Glomerular visceral epithelial cell (primary cell): ENCODE measurements around the gene HINT2.

Experiments used
- DNase-seq: peaks from one replicate; pipeline ENCODE4 v3.0.0-alpha.2; 2016; ENCODE audit errors: extremely low spot score

HINT2 gene

GRCh38 chr9:35840881-35841644 is 26.2 kb upstream of the HINT2 start:
- no peak for DNase-seq

DNA sequence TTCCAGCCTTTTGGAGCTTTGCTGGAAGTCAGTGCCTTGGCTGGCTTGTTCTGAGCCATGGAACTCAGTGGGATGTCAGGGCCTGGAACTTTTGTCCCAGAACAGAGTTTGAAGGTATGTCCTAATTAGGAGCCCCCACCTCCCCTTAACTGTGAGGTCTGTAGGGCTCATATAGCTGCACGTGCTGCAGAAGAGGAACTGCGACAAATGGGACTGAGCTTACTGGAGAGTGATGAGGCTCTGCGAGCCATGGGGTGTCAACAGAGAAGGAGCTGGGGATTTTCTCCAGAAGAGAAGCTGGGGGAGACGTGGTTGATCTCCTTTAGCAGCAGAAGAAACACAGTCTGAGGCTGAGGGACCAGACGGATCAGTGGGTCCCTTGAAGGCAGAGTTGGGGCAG is 25.1 kb upstream of the HINT2 start:
- no peak for DNase-seq

DNA sequence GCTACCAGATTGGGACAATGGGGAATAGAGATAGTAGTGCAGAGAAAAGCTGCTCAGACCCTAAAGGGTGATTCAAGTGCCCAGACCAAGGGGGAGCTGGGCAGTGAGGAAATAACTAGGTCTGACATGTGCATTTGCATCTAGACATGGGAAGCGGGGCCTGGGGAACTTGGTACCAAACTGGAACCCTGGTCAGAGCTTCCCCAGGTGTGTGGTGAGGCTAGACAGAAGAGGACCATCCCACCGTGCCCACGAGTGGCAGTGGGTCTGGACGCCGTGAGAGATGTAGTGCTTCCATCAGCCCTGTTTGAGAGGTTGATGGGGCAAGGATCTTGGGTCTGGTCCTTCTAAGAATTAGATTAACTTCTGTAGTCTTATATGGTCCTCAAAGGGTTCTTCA is 21.8 kb upstream of the HINT2 start:
- DNase-seq = no peak

DNA sequence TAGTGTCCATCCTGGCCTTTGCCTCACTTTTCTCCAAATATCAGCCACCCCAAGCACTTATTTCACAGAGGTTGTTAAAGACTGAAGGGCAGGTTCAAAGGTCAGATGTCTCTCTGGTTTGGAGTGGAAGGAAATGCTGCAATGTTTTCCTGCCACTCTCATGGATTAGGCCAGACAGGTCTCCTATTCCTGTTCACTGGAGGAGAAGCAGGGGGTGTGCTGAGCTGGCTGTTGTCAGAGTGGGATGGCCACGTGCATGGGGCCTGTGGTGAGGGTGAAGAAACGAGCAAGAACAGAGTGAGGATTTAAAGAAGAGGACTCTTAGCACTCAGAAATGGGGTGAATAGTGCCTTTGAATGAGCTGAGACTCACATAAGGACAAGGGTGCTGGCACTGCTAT is 20.9 kb upstream of the HINT2 start:
- DNase-seq = no peak

GRCh38 chr9:35835216-35835632 is 20.4 kb upstream of the HINT2 start:
- DNase-seq = no peak

- DNase-seq = no peak
These were observed 19.7 kb upstream of the HINT2 start for GRCh38 chr9:35834260-35835215.

- no peak for DNase-seq
These were observed 18.0 kb upstream of the HINT2 start for GRCh38 chr9:35832814-35833213.

- DNase-seq = no peak
These were observed 16.2 kb upstream of the HINT2 start for GRCh38 chr9:35831040-35831439.

DNA sequence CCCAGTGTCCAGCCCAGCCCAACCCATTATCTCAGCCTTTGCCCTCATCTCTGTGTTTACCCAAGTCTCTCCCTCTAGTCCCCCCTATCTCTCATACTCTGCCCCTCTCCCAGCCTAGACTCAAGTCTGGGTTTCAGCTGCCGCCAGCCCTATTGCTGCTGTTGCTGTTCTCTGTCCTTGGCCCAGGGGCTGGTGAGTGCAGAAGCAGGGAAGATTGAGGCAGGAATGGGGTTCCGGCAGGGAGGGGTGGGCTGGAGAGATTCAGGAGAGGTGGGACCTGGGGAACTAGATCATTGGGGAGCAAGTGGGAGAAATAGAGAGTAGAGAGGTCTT is 14.9 kb upstream of the HINT2 start:
- no peak for DNase-seq

DNA sequence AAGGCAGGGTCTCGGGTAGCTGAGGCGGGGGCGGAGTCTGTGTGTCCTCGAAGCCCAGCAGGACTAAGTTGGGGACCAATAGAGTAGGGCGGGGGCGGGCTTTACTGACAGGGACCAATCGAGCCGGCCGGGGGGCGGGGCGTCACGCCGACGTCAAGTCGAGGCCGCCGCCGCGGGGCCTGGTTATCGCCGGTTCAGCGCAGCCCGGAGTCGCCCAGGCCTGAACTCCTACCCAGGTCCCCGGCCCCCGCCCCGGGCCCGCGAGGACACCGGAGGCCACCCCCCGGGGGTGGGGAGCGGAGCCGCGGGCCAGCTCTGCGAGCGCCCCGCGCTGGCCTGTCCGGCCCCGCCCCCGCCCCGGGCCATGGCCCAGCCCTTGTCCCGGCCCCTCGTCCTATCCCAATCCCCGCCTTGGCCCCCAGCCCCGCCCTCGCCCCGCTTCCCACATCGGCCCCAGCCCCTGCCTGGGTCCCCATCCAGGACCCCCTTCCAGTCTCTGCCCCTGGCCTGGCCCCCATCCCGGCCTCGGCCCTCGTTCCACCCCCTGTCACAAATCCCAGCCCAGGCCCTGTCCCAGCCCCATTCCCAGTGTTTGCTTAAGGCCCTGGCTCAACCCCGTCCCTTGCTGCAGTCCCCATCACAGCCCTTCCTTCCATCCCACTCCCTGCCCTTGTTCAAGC is 14.4 kb upstream of the HINT2 start, which contains the start of gene TMEM8B:
TSS of gene TMEM8B (plus strand) at position 145 of the 680 bp plus-strand sequence. CDS start at position 365, 220 bp downstream.
- peak; percentile 88 for DNase-seq

- no peak for DNase-seq
These were observed 13.9 kb upstream of the HINT2 start, which contains the start of gene FAM221B for GRCh38 chr9:35828716-35829083. TSS of gene FAM221B (minus strand) at chr9:35828732. CDS start at chr9:35826161, 2,571 bp downstream.

DNA sequence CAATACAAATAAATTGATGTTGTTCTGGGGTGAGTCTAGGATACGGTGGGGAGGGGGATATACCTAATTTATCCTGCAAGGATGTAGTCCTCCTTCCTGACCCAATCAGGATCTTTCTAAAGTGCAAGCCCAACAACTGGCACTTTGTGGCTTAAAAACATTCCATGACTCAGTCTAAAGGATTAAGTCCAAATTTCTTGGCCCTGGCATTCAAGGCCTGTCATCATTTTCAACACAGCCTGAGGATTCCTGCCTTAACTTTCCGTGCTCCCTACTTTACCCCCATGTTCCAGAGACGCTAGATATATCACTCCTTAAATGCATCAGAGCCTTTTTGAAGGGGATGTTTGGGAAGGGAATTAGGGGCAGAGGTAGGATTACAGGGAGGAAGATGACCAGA is 12.6 kb upstream of the HINT2 start:
- no peak for DNase-seq

DNA sequence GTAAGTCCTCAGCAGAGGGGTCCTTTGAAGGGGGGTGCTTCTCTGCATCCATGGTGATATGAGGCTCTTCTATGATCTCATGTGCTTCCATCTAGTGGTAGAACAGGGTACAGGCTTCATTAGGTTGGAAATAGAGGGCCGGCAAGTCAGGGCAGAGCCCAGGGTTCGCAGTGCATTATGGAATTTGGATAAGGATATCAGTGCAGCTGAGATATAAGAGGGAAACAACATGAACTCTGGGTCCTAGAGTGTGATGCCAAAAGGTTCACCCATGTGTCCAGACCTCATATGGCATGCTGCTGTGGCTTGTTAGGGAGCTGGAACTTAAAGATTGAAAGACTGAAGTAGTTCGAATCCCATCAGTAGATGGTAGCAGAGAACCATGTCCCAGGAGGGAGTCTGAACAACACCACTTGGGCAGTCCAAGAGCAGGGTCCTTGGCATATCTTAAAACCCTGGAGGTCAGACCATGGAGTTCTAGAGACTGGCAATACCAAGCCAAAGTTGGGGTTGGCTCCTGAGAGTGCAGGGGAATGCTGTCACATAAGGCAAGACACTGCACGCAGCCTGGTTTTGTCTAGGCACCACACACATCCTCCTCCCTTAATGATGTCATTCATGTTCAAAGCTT is 11.3 kb upstream of the HINT2 start:
- DNase-seq = peak; percentile 56

GRCh38 chr9:35822926-35823325 is 8.1 kb upstream of the HINT2 start:
- no peak for DNase-seq

DNA sequence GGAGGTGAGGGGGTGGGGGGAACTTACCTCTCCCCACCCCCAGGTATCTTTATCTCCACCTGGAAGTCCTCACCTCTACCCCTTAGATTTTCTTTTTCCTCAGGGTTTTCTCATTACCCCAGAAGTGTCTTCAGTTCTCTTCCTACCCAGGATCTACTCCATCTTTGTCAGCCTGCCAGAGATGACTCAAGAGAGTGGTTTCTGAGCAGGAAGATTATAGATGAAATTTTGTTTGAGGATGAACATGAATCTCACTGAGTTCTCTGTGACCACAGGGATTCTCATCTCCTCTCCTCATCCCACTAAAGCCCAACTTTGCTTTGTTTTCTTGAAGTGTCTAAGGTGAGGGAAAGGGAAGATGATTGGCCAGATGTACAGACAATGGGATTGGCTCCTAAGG is 5.2 kb upstream of the HINT2 start:
- peak; percentile 62 for DNase-seq

- DNase-seq = no peak
These were observed 3.5 kb upstream of the HINT2 start for GRCh38 chr9:35818341-35818740.

DNA sequence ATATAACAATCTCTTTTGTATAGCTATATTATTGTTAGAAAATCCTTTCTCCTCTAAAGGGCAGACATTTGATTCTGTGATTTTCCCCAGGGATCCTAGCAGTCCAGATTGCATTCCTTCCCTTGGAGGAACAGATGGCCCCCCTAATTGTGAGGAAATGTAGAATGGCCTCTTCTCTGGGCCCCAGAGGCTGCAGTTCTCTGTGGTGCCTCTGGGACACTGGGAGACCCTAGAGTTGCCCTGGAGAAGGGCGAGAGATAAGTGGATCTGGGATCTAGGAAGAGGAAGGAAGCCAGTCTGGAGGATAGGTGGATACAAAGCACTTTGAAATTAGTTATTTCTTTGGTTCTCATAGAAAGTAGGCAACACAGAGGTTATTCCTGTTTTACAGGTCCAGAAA is 1.9 kb upstream of the HINT2 start:
- no peak for DNase-seq

DNA sequence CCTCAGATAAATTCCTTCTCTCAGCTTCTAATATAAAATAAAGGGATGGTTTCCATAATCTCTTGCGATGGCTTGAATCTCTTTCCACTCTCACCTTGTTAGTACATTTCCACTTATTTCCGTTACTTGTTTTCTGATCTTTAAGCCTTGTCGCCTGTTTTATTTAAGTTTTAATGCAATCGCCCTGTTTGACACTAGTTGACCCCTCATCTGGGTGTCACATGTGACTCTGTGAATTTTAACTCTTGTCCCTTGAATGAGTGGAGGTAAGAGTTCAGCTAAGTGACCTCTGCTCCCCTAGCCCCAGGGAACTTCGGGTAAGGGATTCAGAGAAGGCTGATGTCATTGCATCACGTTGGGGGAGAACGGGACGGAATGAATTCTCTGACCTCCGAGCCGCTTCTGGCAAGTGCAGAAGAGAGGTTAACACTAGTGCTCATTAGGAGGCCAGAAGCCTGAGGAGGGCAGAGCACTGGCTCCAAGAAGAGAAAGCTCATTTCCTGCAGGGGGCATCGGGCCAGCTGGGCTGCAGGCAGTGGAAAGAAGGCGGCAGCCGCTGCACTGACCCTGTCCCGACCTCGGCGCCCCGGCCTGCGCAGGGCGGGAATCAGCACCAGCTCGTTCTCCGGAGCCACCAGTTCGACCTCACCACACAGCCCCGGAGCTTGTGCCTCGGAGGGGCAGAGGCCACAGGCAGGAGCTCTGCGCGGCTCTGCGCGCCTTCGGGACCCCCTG is 569 bp downstream of the HINT2 start:
- peak; percentile 71 for DNase-seq

DNA sequence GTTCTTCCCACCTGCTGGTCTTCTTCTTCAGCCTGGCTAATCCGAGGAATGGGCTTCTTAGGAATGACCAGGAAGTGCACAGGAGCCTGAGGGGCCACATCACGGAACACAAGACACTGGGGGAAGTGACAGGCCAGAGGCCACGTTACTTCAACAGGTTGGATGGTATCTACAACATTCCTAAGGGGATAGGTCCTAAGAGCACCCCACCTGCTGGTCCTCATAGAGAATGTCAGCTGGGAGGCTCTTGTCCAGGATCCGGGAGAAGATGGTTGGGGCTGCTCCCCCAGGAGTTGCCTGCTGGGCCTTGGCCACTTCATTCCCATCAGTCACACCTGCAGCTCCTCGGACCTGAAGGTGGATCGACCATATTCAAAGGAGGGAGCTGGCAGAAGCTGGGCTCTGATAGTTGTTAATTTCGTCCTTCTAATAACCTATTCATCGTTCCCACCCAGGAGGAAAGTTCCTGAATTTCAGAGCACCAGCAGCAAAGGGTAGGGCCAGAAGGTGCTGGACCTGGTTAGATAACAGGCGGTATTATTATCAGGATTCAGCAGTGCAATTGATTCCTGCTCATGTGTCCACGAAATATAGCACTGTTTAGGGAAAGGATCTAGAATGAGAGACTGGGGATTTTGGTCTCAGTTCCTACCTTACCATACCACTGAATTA is 1.3 kb downstream of the HINT2 start:
- peak; percentile 61 for DNase-seq

DNA sequence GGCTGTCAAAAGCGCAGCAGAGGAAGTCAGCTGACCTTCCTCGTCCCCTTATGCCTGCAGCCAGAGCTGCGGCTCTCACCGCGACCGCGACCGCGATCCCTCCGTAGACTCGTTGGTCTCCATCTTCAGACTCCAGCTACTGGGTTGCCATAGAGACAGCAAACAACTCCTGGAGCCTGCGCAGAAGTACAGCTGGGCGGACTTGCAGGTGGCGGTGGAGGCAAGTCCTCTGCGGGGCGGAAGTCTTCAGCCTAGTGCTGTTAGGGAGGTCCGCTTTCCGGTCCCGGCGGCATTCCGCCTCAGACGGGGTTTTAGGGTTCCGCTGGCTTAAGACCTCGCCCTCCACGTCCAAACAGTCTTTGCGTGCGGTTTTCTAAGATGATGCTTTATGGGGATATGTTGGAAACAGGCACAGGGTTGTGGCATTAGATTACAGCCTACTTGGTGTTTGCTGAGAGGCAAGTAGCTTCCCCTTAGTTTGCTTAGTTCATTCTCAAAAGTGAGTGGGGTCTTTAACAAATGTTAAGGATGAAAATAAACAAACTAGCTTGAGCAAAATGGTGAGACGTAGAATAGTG is 2.7 kb downstream of the HINT2 start, which contains the start of gene SPAG8:
TSS of gene SPAG8 (minus strand) at position 238 of the 578 bp plus-strand sequence. CDS start at position 123, 115 bp downstream.
- DNase-seq = peak; percentile 97
